Lower lobe of right lung (tissue), 2 donors: ENCODE measurements around the gene PCCA. TPM values are rescaled to one million over a fixed set of nuclear protein-coding genes. Genes with fewer than 3 reads are reported as not detected.

Experiments
- ATAC-seq, 2 donors: fragments of 200-7000 bp; cut with Tn5 transposase; one replicate each; pipeline ENCODE4 v1.9.1; 2020 to 2022; ENCODE audit warnings: mild to moderate bottlenecking in 2 of 2, moderate library complexity in 2 of 2
- DNase-seq: peaks from one replicate; pipeline ENCODE4 v3.0.0-alpha.2; 2020
- H3K27ac ChIP-seq: fragments of 200-600 bp; one replicate; pipeline ENCODE4 v1.8.0; 2022
- H3K27me3 ChIP-seq: fragments of 200-600 bp; one replicate; pipeline ENCODE4 v1.8.0; 2022; ENCODE audit warnings: low read depth
- H3K36me3 ChIP-seq: fragments of 200-600 bp; one replicate; pipeline ENCODE4 v1.8.0; 2022; ENCODE audit warnings: mild to moderate bottlenecking
- H3K4me1 ChIP-seq: fragments of 200-600 bp; one replicate; pipeline ENCODE4 v1.8.0; 2022
- H3K4me3 ChIP-seq: fragments of 200-600 bp; one replicate; pipeline ENCODE4 v1.8.0; 2022; ENCODE audit warnings: mild to moderate bottlenecking
- H3K9me3 ChIP-seq: fragments of 200-600 bp; one replicate; pipeline ENCODE4 v1.8.0; 2022
- CTCF ChIP-seq: fragments of 200-600 bp; IDR thresholded peaks from one replicate; pipeline ENCODE4 v1.8.0; 2022; ENCODE audit warnings: antibody characterized with exemption, mild to moderate bottlenecking
- intact Hi-C: fragments of 100-400 bp; cut with DNase I; formaldehyde crosslinking; loops from one replicate; pipeline ENCODE4 v1.11.0; 2022
- total RNA-seq: library from RNA; stranded (reverse); fragmentation: NEBNext Ultra II Directional; extraction: Animal tissue kit (Norgen Biotek cat#: 25700); gene quantifications from one replicate; pipeline ENCODE4 v1.2.1, GENCODE V29; 2021
- donor health status: DM: no; HTN: yes; CAD: no; lungs with severe emphysema.

Gene PCCA
- total RNA-seq, 1 donor from 2014 or later: 37.8 TPM

- intact Hi-C loops: no loop called here
- Histone ChIP-seq H3K4me1 (no peaks in the 10 kb centered on the region), H3K9me3 (no peaks in the 10 kb centered on the region), H3K36me3 (no peaks in the 10 kb centered on the region), H3K4me3 (no peak overlapping the region), H3K27me3 (no peaks in the 10 kb centered on the region), H3K27ac (no peak overlapping the region)
- no peak for DNase-seq
- no peak for ATAC-seq
- TF ChIP-seq CTCF: no peak
Measured at GRCh38 chr13:100503622-100504021, 414.7 kb downstream of the PCCA start.

GRCh38 chr13:100506154-100506553 is 417.3 kb downstream of the PCCA start:
- Histone ChIP-seq H3K27ac (no peak overlapping the region), H3K4me3 (no peak overlapping the region), H3K9me3 (no peaks in the 10 kb centered on the region), H3K36me3 (no peaks in the 10 kb centered on the region), H3K4me1 (no peaks in the 10 kb centered on the region), H3K27me3 (no peaks in the 10 kb centered on the region)
- DNase-seq (no peak), ATAC-seq (no peak)
- intact Hi-C loops: no loop called here
- TF ChIP-seq CTCF: no peak

GRCh38 chr13:100506600-100507422 is 417.9 kb downstream of the PCCA start:
- H3K4me3 ChIP-seq: no peak overlapping the region
- H3K36me3 ChIP-seq: no peaks in the 10 kb centered on the region
- no peaks in the 10 kb centered on the region for H3K27me3 ChIP-seq
- intact Hi-C loops: no loop called here
- no peaks in the 10 kb centered on the region for H3K4me1 ChIP-seq
- no peak overlapping the region for H3K27ac ChIP-seq
- ATAC-seq: no peak
- TF ChIP-seq CTCF: no peak
- H3K9me3 ChIP-seq: no peaks in the 10 kb centered on the region
- no peak for DNase-seq

GRCh38 chr13:100508455-100508854 is 419.6 kb downstream of the PCCA start:
- Histone ChIP-seq H3K27me3 (no peaks in the 10 kb centered on the region), H3K27ac (no peak overlapping the region), H3K4me3 (no peak overlapping the region), H3K9me3 (no peaks in the 10 kb centered on the region), H3K36me3 (no peaks in the 10 kb centered on the region), H3K4me1 (no peaks in the 10 kb centered on the region)
- no peak for TF ChIP-seq CTCF
- DNase-seq (no peak), ATAC-seq (no peak)
- intact Hi-C loops: no loop called here

GRCh38 chr13:100508996-100509395 is 420.1 kb downstream of the PCCA start:
- Histone ChIP-seq H3K9me3 (no peaks in the 10 kb centered on the region), H3K27me3 (no peaks in the 10 kb centered on the region), H3K27ac (no peak overlapping the region), H3K36me3 (no peaks in the 10 kb centered on the region), H3K4me1 (peaks cover 2% of the 10 kb centered on the region), H3K4me3 (no peak overlapping the region)
- intact Hi-C loops: no loop called here
- DNase-seq: no peak
- TF ChIP-seq CTCF: no peak
- no peak for ATAC-seq
